Smooth muscle cell (in vitro differentiated cells): ENCODE measurements around the gene HSFX2. TPM values are rescaled to one million over a fixed set of nuclear protein-coding genes. Genes with fewer than 3 reads are reported as not detected.
A peak's percentile ranks its signal among the peaks of the same experiment; 100 is the strongest.
"Not testable (repeated sequence)": the region's sequence is repeated elsewhere in the genome, so short reads cannot be mapped to it uniquely, and the experiment has no call there.

Experiments used
- DNase-seq: peaks from one replicate; lab custom pipeline; 2025; ENCODE audit not compliant: unreplicated experiment; lab: John Stamatoyannopoulos, UW
- H2AFZ ChIP-seq: fragments of 200-600 bp; sonication (generic); 2 replicates; pipeline ENCODE4 v1.6.0; 2016; ENCODE audit warnings: antibody characterized with exemption, low read depth, mild to moderate bottlenecking
- H3F3A ChIP-seq: fragments of 200-600 bp; sonication (generic); 2 replicates; pipeline ENCODE4 v1.6.0; 2017; ENCODE audit warnings: antibody characterized with exemption, low read depth
- H3K27ac ChIP-seq: fragments of 200-600 bp; sonication (generic); 2 replicates; pipeline ENCODE4 v1.5.1; 2016; ENCODE audit warnings: low read depth, mild to moderate bottlenecking
- H3K27me3 ChIP-seq: fragments of 200-600 bp; sonication (generic); 2 replicates; pipeline ENCODE4 v1.6.1; 2016; ENCODE audit warnings: low read depth, mild to moderate bottlenecking
- H3K36me3 ChIP-seq: fragments of 200-600 bp; sonication (generic); 2 replicates; pipeline ENCODE4 v1.5.1; 2016; ENCODE audit warnings: low read depth
- H3K4me1 ChIP-seq: fragments of 200-600 bp; sonication (generic); 2 replicates; pipeline ENCODE4 v1.5.1; 2016; ENCODE audit warnings: low read depth
- H3K4me2 ChIP-seq: fragments of 200-600 bp; sonication (generic); 2 replicates; pipeline ENCODE4 v1.6.0; 2016; ENCODE audit warnings: mild to moderate bottlenecking
- H3K4me3 ChIP-seq: fragments of 200-600 bp; sonication (generic); 2 replicates; pipeline ENCODE4 v1.5.1; 2016; ENCODE audit warnings: mild to moderate bottlenecking
- H3K79me2 ChIP-seq: fragments of 200-600 bp; sonication (generic); 2 replicates; pipeline ENCODE4 v1.6.0; 2016; ENCODE audit warnings: low read depth, mild to moderate bottlenecking
- H3K9ac ChIP-seq: fragments of 200-600 bp; sonication (generic); 2 replicates; pipeline ENCODE4 v1.6.0; 2016; ENCODE audit warnings: low read depth
- H3K9me3 ChIP-seq: fragments of 200-600 bp; sonication (generic); replicated peaks from 2 replicates; pipeline ENCODE4 v1.5.1; 2016; ENCODE audit warnings: low read depth
- H4K20me1 ChIP-seq: fragments of 200-600 bp; sonication (generic); 2 replicates; pipeline ENCODE4 v1.6.0; 2016; ENCODE audit warnings: low read depth
- WGBS: methylation state at CpG from one replicate; pipeline ENCODE4 v1.1.7; 2016; ENCODE audit warnings: low lambda C conversion rate; 5-methylcytosine and 5-hydroxymethylcytosine counted together
- polyA plus RNA-seq: library from polyadenylated mRNA; unstranded; fragments of >200 nt; fragmentation: Nextera tagmentation; extraction: Ambion mirVana; gene quantifications from 2 replicates; pipeline ENCODE4 v1.2.1, GENCODE V29; 2016
- total RNA-seq: library from RNA; depleted of rRNA; stranded (reverse); fragments of >200 nt; gene quantifications from 2 replicates; pipeline ENCODE4 v1.2.3, GENCODE V29; 2014
- TF ChIP-seq, protein P1 (sequence below): fragments of 200-600 bp; sonication (generic); IDR thresholded peaks from 2 replicates; pipeline ENCODE4 v1.5.1; 2017; ENCODE audit warnings: borderline replicate concordance, mild to moderate bottlenecking, antibody characterized with exemption; ENCODE audit not compliant: insufficient read depth, poor library complexity, severe bottlenecking

The HSFX2 gene
- total and polyA plus RNA-seq, 2 experiments from 2014 or later: 0.63 TPM; not detected in 1

GRCh38 chrX:149618871-149619270 lies 23.8 kb upstream of the HSFX2 start:
- WGBS: 58% methylated on average over 3 of the region's 3 CpGs
- no peaks in the 10 kb centered on the region for H3K36me3 ChIP-seq
- peaks cover 80% of the 10 kb centered on the region for H3K79me2 ChIP-seq
- peaks cover 53% of the 10 kb centered on the region for H4K20me1 ChIP-seq
- H3K4me1 ChIP-seq: no peaks in the 10 kb centered on the region
- H3F3A ChIP-seq: no peaks in the 10 kb centered on the region
- DNase-seq: no peak
- no peak overlapping the region for H3K27ac ChIP-seq
- no peaks in the 10 kb centered on the region for H3K27me3 ChIP-seq
- H3K9ac ChIP-seq: no peak overlapping the region
- no peak overlapping the region for H3K4me3 ChIP-seq
- no peak overlapping the region for H3K4me2 ChIP-seq
- no peak overlapping the region for H2AFZ ChIP-seq
- H3K9me3 ChIP-seq: no peaks in the 10 kb centered on the region
- TF ChIP-seq, protein P1, sequence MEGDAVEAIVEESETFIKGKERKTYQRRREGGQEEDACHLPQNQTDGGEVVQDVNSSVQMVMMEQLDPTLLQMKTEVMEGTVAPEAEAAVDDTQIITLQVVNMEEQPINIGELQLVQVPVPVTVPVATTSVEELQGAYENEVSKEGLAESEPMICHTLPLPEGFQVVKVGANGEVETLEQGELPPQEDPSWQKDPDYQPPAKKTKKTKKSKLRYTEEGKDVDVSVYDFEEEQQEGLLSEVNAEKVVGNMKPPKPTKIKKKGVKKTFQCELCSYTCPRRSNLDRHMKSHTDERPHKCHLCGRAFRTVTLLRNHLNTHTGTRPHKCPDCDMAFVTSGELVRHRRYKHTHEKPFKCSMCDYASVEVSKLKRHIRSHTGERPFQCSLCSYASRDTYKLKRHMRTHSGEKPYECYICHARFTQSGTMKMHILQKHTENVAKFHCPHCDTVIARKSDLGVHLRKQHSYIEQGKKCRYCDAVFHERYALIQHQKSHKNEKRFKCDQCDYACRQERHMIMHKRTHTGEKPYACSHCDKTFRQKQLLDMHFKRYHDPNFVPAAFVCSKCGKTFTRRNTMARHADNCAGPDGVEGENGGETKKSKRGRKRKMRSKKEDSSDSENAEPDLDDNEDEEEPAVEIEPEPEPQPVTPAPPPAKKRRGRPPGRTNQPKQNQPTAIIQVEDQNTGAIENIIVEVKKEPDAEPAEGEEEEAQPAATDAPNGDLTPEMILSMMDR: no peak

DNA sequence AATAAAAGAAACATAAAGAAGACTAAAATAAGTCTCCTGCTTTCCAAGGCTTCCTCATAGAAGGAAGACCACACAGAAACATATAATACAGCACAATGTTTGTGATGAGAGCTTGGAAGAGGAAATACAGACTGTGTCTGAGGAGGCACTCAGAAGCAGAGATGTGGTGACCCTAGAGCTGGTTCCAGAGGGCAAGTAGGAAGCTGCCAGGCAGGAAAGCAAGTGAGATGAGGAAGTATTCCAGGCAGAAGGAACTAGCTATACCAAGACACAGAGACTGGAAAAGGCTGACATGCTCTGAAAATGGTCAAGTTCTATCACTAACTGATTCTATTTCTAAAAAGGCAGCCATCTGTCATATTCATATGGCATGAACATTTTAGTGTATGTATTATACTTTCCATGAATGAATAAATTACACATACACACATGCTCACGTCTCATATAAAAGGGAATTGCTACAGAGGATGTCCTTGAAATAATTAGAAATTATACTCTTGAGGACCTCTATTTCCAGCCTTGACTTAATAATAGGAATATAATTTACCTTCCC lies 16.6 kb upstream of the HSFX2 start:
- no peaks in the 10 kb centered on the region for H3K36me3 ChIP-seq
- no peak for DNase-seq
- H3K79me2 ChIP-seq: peaks cover 40% of the 10 kb centered on the region
- H2AFZ ChIP-seq: no peak overlapping the region
- no peaks in the 10 kb centered on the region for H3K4me1 ChIP-seq
- H3K27me3 ChIP-seq: no peaks in the 10 kb centered on the region
- H3K27ac ChIP-seq: no peak overlapping the region
- no peak overlapping the region for H3K4me2 ChIP-seq
- H3K4me3 ChIP-seq: no peak overlapping the region
- TF ChIP-seq, protein P1: no peak
- H4K20me1 ChIP-seq: peaks cover 58% of the 10 kb centered on the region
- H3K9me3 ChIP-seq: no peaks in the 10 kb centered on the region
- WGBS: 63% methylated on average over 1 of the region's 1 CpG
- H3F3A ChIP-seq: no peaks in the 10 kb centered on the region
- no peak overlapping the region for H3K9ac ChIP-seq

GRCh38 chrX:149610511-149610910 lies 15.4 kb upstream of the HSFX2 start:
- Histone ChIP-seq H3F3A (no peaks in the 10 kb centered on the region), H3K9me3 (no peaks in the 10 kb centered on the region), H2AFZ (no peak overlapping the region), H3K27ac (no peak overlapping the region), H3K4me2 (no peak overlapping the region), H3K79me2 (peaks cover 29% of the 10 kb centered on the region), H3K9ac (no peak overlapping the region), H3K4me3 (no peak overlapping the region), H3K4me1 (no peaks in the 10 kb centered on the region), H4K20me1 (peaks cover 46% of the 10 kb centered on the region), H3K36me3 (no peaks in the 10 kb centered on the region), H3K27me3 (no peaks in the 10 kb centered on the region)
- 86% methylated on average over 5 of the region's 5 CpGs for WGBS
- DNase-seq: no peak
- TF ChIP-seq, protein P1: no peak

GRCh38 chrX:149607699-149608098 lies 12.6 kb upstream of the HSFX2 start:
- H3K36me3 ChIP-seq: no peaks in the 10 kb centered on the region
- H3K4me1 ChIP-seq: no peaks in the 10 kb centered on the region
- H3K79me2 ChIP-seq: peaks cover 7% of the 10 kb centered on the region
- no peak for DNase-seq
- no peaks in the 10 kb centered on the region for H3F3A ChIP-seq
- TF ChIP-seq, protein P1: no peak
- H3K9me3 ChIP-seq: no peaks in the 10 kb centered on the region
- peaks cover 27% of the 10 kb centered on the region for H4K20me1 ChIP-seq
- no peak overlapping the region for H3K9ac ChIP-seq
- H3K27me3 ChIP-seq: no peaks in the 10 kb centered on the region
- no peak overlapping the region for H3K27ac ChIP-seq
- no peak overlapping the region for H3K4me2 ChIP-seq
- H2AFZ ChIP-seq: no peak overlapping the region
- no peak overlapping the region for H3K4me3 ChIP-seq

GRCh38 chrX:149605248-149605885 lies 10.3 kb upstream of the HSFX2 start:
- H3K36me3 ChIP-seq, H3K9ac ChIP-seq, H3K79me2 ChIP-seq, H3K27me3 ChIP-seq, H3K4me3 ChIP-seq, H3F3A ChIP-seq, H3K9me3 ChIP-seq, H3K4me1 ChIP-seq, H3K4me2 ChIP-seq, H2AFZ ChIP-seq, DNase-seq: not testable (repeated sequence)
- H3K27ac ChIP-seq: peak overlapping the region; percentile 28
- 75% methylated on average over 7 of the region's 7 CpGs for WGBS
- peaks cover 12% of the 10 kb centered on the region for H4K20me1 ChIP-seq
